ENCODE results near the gene PNKP. TPM values are rescaled to one million over a fixed set of nuclear protein-coding genes. Genes with fewer than 3 reads are reported as not detected.

The PNKP gene
- polyA plus RNA-seq, 1 donor from 2014 or later: 43.1 TPM

DNA sequence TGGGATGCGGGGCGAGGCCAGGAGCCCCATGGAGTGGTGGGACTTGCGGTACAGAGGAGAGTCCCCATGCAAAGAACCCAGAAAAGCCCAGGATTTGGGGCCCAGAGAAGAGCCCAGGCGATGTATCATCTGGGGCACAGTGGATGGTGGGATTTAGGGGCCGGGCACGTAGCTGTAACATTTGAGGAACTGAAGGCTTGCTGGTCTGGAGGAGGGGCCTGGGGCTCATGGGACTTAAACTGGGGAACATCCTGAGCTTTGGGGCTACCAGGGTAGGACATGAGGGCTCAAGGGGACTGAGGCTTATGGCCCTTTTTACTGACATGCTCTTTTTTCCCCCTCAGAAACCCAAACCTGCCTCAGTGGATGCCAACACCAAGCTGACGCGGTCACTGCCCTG is 35.8 kb downstream of the PNKP start:
- Histone ChIP-seq H3K27me3 (ENCODE audit: insufficient read depth, low read depth, low read length) (no peaks in the 10 kb centered on the region), H3K4me3 (ENCODE audit: low read length) (no peak overlapping the region), H3K9ac (ENCODE audit: low read length) (no peak overlapping the region), H3K9me2 (ENCODE audit: insufficient read depth, low read length) (no peaks in the 10 kb centered on the region), H3K27ac (ENCODE audit: low read length) (no peak overlapping the region), H3K9me3 (ENCODE audit: low read length) (no peaks in the 10 kb centered on the region), H3F3A (ENCODE audit: insufficient read depth, low read length, poor library complexity, severe bottlenecking) (no peaks in the 10 kb centered on the region), H4K20me1 (ENCODE audit: insufficient read depth) (no peaks in the 10 kb centered on the region), H3K4me2 (ENCODE audit: low read length) (no peak overlapping the region), H3K36me3 (ENCODE audit: insufficient read depth, low read length) (no peaks in the 10 kb centered on the region), H2AFZ (ENCODE audit: low read depth, low read length) (no peak overlapping the region), H3K79me2 (replicated peaks; ENCODE audit: insufficient read depth, low read length) (no peaks in the 10 kb centered on the region)
- TF ChIP-seq EZH2 (IDR thresholded peaks at IDR 0.05; ENCODE audit: borderline replicate concordance, insufficient read depth, low read length, poor library complexity, severe bottlenecking) (no peak), POLR2AphosphoS5 (IDR thresholded peaks at IDR 0.05) (no peak), TAF1 (IDR thresholded peaks at IDR 0.05; ENCODE audit: low read depth) (no peak), MXI1 (conservative IDR thresholded peaks at IDR 0.05; ENCODE audit: poor library complexity, severe bottlenecking) (no peak), SMC3 (conservative IDR thresholded peaks at IDR 0.05; ENCODE audit: poor library complexity) (no peak), EP300 (conservative IDR thresholded peaks at IDR 0.05; ENCODE audit: poor library complexity, severe bottlenecking) (no peak), RAD21 (conservative IDR thresholded peaks at IDR 0.05) (no peak)
- TF ChIP-seq, protein P1, sequence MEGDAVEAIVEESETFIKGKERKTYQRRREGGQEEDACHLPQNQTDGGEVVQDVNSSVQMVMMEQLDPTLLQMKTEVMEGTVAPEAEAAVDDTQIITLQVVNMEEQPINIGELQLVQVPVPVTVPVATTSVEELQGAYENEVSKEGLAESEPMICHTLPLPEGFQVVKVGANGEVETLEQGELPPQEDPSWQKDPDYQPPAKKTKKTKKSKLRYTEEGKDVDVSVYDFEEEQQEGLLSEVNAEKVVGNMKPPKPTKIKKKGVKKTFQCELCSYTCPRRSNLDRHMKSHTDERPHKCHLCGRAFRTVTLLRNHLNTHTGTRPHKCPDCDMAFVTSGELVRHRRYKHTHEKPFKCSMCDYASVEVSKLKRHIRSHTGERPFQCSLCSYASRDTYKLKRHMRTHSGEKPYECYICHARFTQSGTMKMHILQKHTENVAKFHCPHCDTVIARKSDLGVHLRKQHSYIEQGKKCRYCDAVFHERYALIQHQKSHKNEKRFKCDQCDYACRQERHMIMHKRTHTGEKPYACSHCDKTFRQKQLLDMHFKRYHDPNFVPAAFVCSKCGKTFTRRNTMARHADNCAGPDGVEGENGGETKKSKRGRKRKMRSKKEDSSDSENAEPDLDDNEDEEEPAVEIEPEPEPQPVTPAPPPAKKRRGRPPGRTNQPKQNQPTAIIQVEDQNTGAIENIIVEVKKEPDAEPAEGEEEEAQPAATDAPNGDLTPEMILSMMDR (IDR thresholded peaks at IDR 0.05; ENCODE audit: poor library complexity, severe bottlenecking): no peak
- TF ChIP-seq, protein P2, sequence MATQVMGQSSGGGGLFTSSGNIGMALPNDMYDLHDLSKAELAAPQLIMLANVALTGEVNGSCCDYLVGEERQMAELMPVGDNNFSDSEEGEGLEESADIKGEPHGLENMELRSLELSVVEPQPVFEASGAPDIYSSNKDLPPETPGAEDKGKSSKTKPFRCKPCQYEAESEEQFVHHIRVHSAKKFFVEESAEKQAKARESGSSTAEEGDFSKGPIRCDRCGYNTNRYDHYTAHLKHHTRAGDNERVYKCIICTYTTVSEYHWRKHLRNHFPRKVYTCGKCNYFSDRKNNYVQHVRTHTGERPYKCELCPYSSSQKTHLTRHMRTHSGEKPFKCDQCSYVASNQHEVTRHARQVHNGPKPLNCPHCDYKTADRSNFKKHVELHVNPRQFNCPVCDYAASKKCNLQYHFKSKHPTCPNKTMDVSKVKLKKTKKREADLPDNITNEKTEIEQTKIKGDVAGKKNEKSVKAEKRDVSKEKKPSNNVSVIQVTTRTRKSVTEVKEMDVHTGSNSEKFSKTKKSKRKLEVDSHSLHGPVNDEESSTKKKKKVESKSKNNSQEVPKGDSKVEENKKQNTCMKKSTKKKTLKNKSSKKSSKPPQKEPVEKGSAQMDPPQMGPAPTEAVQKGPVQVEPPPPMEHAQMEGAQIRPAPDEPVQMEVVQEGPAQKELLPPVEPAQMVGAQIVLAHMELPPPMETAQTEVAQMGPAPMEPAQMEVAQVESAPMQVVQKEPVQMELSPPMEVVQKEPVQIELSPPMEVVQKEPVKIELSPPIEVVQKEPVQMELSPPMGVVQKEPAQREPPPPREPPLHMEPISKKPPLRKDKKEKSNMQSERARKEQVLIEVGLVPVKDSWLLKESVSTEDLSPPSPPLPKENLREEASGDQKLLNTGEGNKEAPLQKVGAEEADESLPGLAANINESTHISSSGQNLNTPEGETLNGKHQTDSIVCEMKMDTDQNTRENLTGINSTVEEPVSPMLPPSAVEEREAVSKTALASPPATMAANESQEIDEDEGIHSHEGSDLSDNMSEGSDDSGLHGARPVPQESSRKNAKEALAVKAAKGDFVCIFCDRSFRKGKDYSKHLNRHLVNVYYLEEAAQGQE (IDR thresholded peaks at IDR 0.05; ENCODE audit: borderline replicate concordance): no peak

DNA sequence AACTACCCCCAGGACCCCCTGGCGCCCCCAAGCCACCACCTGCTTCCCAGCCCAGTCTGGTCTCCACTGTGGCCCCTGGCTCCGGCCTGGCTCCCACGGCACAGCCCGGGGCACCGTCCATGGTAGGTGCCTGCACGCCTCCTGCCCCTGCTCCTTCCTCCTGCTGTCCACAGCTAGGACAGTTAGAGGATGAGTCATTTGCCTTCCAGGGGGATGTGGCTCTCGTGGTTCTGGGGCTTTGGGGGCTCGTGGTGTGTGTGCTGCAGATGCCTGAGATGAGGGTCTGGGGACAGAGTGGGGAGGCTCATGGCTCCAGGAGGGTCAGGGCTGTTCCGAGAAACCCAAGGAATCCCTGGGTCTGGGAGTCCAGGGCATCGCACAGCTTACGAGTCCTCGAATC is 36.6 kb downstream of the PNKP start:
- H3F3A ChIP-seq (ENCODE audit: insufficient read depth, low read length, poor library complexity, severe bottlenecking): no peaks in the 10 kb centered on the region
- no peak overlapping the region for H3K4me2 ChIP-seq (ENCODE audit: low read length)
- no peak overlapping the region for H3K9ac ChIP-seq (ENCODE audit: low read length)
- no peaks in the 10 kb centered on the region for H3K9me3 ChIP-seq (ENCODE audit: low read length)
- no peaks in the 10 kb centered on the region for H3K79me2 ChIP-seq (replicated peaks; ENCODE audit: insufficient read depth, low read length)
- H3K27me3 ChIP-seq (ENCODE audit: insufficient read depth, low read depth, low read length): no peaks in the 10 kb centered on the region
- no peak overlapping the region for H3K27ac ChIP-seq (ENCODE audit: low read length)
- no peaks in the 10 kb centered on the region for H3K36me3 ChIP-seq (ENCODE audit: insufficient read depth, low read length)
- TF ChIP-seq SMC3 (conservative IDR thresholded peaks at IDR 0.05; ENCODE audit: poor library complexity) (no peak), RAD21 (conservative IDR thresholded peaks at IDR 0.05) (no peak), TAF1 (IDR thresholded peaks at IDR 0.05; ENCODE audit: low read depth) (no peak), EZH2 (IDR thresholded peaks at IDR 0.05; ENCODE audit: borderline replicate concordance, insufficient read depth, low read length, poor library complexity, severe bottlenecking) (no peak), POLR2AphosphoS5 (IDR thresholded peaks at IDR 0.05) (no peak), EP300 (conservative IDR thresholded peaks at IDR 0.05; ENCODE audit: poor library complexity, severe bottlenecking) (no peak), MXI1 (conservative IDR thresholded peaks at IDR 0.05; ENCODE audit: poor library complexity, severe bottlenecking) (no peak)
- TF ChIP-seq, protein P1 (IDR thresholded peaks at IDR 0.05; ENCODE audit: poor library complexity, severe bottlenecking): no peak
- TF ChIP-seq, protein P2 (IDR thresholded peaks at IDR 0.05; ENCODE audit: borderline replicate concordance): no peak
- no peaks in the 10 kb centered on the region for H4K20me1 ChIP-seq (ENCODE audit: insufficient read depth)
- H2AFZ ChIP-seq (ENCODE audit: low read depth, low read length): no peak overlapping the region
- H3K4me3 ChIP-seq (ENCODE audit: low read length): no peak overlapping the region
- no peaks in the 10 kb centered on the region for H3K9me2 ChIP-seq (ENCODE audit: insufficient read depth, low read length)

Measured in neural cell (in vitro differentiated cells).